Stimulated activated CD4-positive, alpha-beta T cell treated with anti-CD3 and anti-CD28 coated beads, Interleukin-4, amount 100 ng/mL, for 24 hours (primary cell): ENCODE data around the gene METTL21A.
"Not testable (repeated sequence)": the region's sequence is repeated elsewhere in the genome, so short reads cannot be mapped to it uniquely, and the experiment has no call there.

ENCODE experiments used
- DNase-seq: peaks from one replicate; pipeline ENCODE4 v3.0.0-alpha.2; 2020

The METTL21A gene

GRCh38 chr2:207625014-207625907 lies at the start of gene METTL21A:
Gene METTL21A (minus strand): TSS chr2:207625394. CDS start chr2:207624375, 1,019 bp downstream.
- DNase-seq = peak; percentile 95

GRCh38 chr2:207674826-207675225 lies 49.6 kb upstream of the METTL21A start:
- DNase-seq = no peak

GRCh38 chr2:207674266-207674774 lies 49.1 kb upstream of the METTL21A start:
- no peak for DNase-seq

- no peak for DNase-seq
Observed at GRCh38 chr2:207673431-207673830, 48.2 kb upstream of the METTL21A start.

- no peak for DNase-seq
Observed at GRCh38 chr2:207670887-207671286, 45.7 kb upstream of the METTL21A start.

- DNase-seq = no peak
Observed at GRCh38 chr2:207663870-207664545, 38.8 kb upstream of the METTL21A start.

- no peak for DNase-seq
Observed at GRCh38 chr2:207662203-207662602, 37.0 kb upstream of the METTL21A start.

GRCh38 chr2:207660994-207661393 lies 35.8 kb upstream of the METTL21A start:
- no peak for DNase-seq

GRCh38 chr2:207658156-207658555 lies 33.0 kb upstream of the METTL21A start:
- DNase-seq = no peak

- DNase-seq = no peak
Observed at GRCh38 chr2:207655000-207655399, 29.8 kb upstream of the METTL21A start.

GRCh38 chr2:207646582-207646981 lies 21.4 kb upstream of the METTL21A start:
- DNase-seq = not testable (repeated sequence)

GRCh38 chr2:207643892-207644291 lies 18.7 kb upstream of the METTL21A start:
- no peak for DNase-seq

GRCh38 chr2:207640661-207641060 lies 15.5 kb upstream of the METTL21A start:
- no peak for DNase-seq

GRCh38 chr2:207640160-207640559 lies 15.0 kb upstream of the METTL21A start:
- no peak for DNase-seq

GRCh38 chr2:207639288-207639687 lies 14.1 kb upstream of the METTL21A start:
- not testable (repeated sequence) for DNase-seq

- no peak for DNase-seq
Observed at GRCh38 chr2:207635468-207636200, 10.4 kb upstream of the METTL21A start.

GRCh38 chr2:207633686-207634085 lies 8.5 kb upstream of the METTL21A start:
- DNase-seq = no peak

- no peak for DNase-seq
Observed at GRCh38 chr2:207632575-207633493, 7.6 kb upstream of the METTL21A start.

- no peak for DNase-seq
Observed at GRCh38 chr2:207630491-207630890, 5.3 kb upstream of the METTL21A start.

GRCh38 chr2:207629553-207629952 lies 4.4 kb upstream of the METTL21A start:
- DNase-seq = no peak

- DNase-seq = peak; percentile 67
Observed at GRCh38 chr2:207624185-207625013, 795 bp downstream of the METTL21A start.
